Parathyroid adenoma (tissue), 2 donors: ENCODE data around the gene ZDHHC14.

Experiments used
- H2AFZ ChIP-seq: fragments of 300-600 bp; sonication (generic); one replicate; pipeline ENCODE4 v1.7.0; 2017; ENCODE audit warnings: antibody characterized with exemption, mild to moderate bottlenecking
- H3K27ac ChIP-seq: fragments of 300-600 bp; sonication (generic); one replicate; pipeline ENCODE4 v1.7.0; 2017
- H3K27me3 ChIP-seq: fragments of 300-600 bp; sonication (generic); one replicate; pipeline ENCODE4 v1.7.0; 2017; ENCODE audit warnings: low read length; ENCODE audit not compliant: control insufficient read depth, insufficient read depth
- H3K36me3 ChIP-seq: fragments of 300-600 bp; sonication (generic); one replicate; pipeline ENCODE4 v1.7.0; 2017; ENCODE audit warnings: low read length; ENCODE audit not compliant: control insufficient read depth, insufficient read depth
- H3K4me1 ChIP-seq: fragments of 300-600 bp; sonication (generic); one replicate; pipeline ENCODE4 v1.7.0; 2017; ENCODE audit warnings: control low read depth
- H3K4me2 ChIP-seq: fragments of 300-600 bp; sonication (generic); one replicate; pipeline ENCODE4 v1.7.0; 2017; ENCODE audit warnings: low read length
- H3K4me3 ChIP-seq: fragments of 300-600 bp; sonication (generic); one replicate; pipeline ENCODE4 v1.7.0; 2017; ENCODE audit warnings: low read depth, low read length
- H3K79me2 ChIP-seq: fragments of 300-600 bp; sonication (generic); one replicate; pipeline ENCODE4 v1.7.0; 2017; ENCODE audit warnings: control low read depth
- H3K9ac ChIP-seq: fragments of 300-600 bp; sonication (generic); one replicate; pipeline ENCODE4 v1.7.0; 2017; ENCODE audit warnings: mild to moderate bottlenecking
- H3K9me3 ChIP-seq: fragments of 300-600 bp; sonication (generic); one replicate; pipeline ENCODE4 v1.7.0; 2017; ENCODE audit warnings: low read length; ENCODE audit not compliant: control insufficient read depth
- TF ChIP-seq, protein P1 (sequence below): fragments of 300-600 bp; sonication (generic); IDR thresholded peaks from one replicate; pipeline ENCODE4 v1.7.0; 2017; ENCODE audit warnings: antibody characterized with exemption, mild to moderate bottlenecking
- donor health status: primary hyperparathyroidism.

The ZDHHC14 gene

DNA sequence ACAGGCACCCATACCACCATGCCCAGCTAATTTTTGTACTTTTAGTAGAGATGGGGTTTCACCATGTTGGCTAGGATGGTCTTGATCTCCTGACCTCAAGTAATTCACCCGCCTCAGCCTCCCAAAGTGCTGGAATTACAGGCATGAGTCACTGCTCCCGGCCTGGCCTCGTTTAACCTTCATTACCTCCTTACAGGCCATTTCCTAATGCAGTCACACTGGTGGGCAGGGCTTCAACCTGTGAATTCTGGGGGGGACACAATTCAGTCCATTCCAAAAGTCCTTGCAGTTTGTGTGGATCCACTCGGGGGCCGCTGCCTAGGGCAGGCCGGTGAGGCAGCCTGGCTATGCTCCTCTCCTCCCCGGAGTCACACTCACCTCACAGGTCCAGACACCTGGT is 329.6 kb downstream of the ZDHHC14 start:
- TF ChIP-seq, protein P1, sequence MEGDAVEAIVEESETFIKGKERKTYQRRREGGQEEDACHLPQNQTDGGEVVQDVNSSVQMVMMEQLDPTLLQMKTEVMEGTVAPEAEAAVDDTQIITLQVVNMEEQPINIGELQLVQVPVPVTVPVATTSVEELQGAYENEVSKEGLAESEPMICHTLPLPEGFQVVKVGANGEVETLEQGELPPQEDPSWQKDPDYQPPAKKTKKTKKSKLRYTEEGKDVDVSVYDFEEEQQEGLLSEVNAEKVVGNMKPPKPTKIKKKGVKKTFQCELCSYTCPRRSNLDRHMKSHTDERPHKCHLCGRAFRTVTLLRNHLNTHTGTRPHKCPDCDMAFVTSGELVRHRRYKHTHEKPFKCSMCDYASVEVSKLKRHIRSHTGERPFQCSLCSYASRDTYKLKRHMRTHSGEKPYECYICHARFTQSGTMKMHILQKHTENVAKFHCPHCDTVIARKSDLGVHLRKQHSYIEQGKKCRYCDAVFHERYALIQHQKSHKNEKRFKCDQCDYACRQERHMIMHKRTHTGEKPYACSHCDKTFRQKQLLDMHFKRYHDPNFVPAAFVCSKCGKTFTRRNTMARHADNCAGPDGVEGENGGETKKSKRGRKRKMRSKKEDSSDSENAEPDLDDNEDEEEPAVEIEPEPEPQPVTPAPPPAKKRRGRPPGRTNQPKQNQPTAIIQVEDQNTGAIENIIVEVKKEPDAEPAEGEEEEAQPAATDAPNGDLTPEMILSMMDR: no peak
- no peak overlapping the region for H3K4me2 ChIP-seq
- H3K27me3 ChIP-seq: no peaks in the 10 kb centered on the region
- no peak overlapping the region for H3K27ac ChIP-seq
- H3K9ac ChIP-seq: no peak overlapping the region
- H3K4me3 ChIP-seq: no peak overlapping the region
- peaks cover under 1% of the 10 kb centered on the region for H3K4me1 ChIP-seq
- no peaks in the 10 kb centered on the region for H3K36me3 ChIP-seq
- H2AFZ ChIP-seq: no peak overlapping the region
- H3K79me2 ChIP-seq: no peaks in the 10 kb centered on the region
- H3K9me3 ChIP-seq: no peaks in the 10 kb centered on the region

DNA sequence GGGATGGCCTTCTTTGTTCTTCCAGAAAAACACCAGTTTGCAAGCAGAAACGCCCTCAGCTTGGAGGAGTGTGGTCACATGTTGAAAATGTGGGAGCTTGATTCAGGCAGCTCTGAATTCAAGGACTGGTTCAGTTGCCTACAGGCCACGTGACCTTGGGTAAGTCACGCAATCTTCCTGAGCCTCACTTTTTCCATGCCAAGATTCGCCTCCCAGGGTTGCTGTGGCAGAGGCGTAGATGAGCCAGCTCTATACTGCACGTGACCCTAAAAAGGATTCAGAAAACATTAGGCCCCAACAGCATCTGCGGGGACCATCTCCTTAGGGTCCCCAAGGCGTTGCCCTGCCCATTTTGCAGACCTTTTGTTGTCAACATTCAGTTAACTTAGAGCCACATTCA is 330.1 kb downstream of the ZDHHC14 start:
- TF ChIP-seq, protein P1: no peak
- no peaks in the 10 kb centered on the region for H3K79me2 ChIP-seq
- no peaks in the 10 kb centered on the region for H3K9me3 ChIP-seq
- H3K27ac ChIP-seq: no peak overlapping the region
- H3K9ac ChIP-seq: no peak overlapping the region
- H3K27me3 ChIP-seq: no peaks in the 10 kb centered on the region
- H3K4me1 ChIP-seq: peaks cover 6% of the 10 kb centered on the region
- no peak overlapping the region for H2AFZ ChIP-seq
- H3K4me2 ChIP-seq: no peak overlapping the region
- no peaks in the 10 kb centered on the region for H3K36me3 ChIP-seq
- no peak overlapping the region for H3K4me3 ChIP-seq

DNA sequence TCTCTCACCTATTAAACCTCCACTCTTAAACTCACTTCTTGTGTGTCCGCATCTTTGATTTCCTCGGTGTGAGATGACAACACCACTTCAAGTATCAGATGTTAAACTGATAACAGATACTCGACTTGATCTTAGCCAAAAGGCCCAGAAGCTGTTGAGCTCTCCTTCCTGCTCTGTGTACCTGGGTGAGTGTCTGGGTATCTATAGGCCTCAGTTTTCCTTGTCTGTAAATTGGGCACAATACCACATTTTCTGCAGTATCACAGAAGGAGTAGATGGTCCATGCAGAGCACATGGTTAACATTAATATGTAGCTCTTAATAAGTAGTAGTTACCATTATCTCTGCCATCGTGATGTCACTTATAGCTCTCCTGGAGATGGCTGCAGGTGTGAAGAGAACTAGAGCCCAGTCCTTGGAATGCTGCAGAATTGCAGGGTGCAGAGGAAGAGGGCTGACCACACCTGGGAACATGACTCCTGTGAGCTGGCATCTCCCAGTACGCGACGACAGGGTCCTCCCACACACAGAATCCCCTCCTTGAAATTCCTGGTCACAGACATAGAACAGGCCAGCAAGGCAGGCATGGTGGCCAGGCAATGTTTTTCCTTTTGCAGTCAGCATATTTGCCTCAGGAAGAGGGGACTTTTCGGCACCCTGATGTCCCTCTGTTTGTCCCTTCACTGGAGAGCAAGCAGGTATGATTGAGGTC is 331.8 kb downstream of the ZDHHC14 start:
- TF ChIP-seq, protein P1: no peak
- Histone ChIP-seq H3K9ac (no peak overlapping the region), H3K79me2 (no peaks in the 10 kb centered on the region), H3K4me2 (no peak overlapping the region), H3K27ac (no peak overlapping the region), H3K27me3 (no peaks in the 10 kb centered on the region), H3K9me3 (no peaks in the 10 kb centered on the region), H3K4me3 (no peak overlapping the region), H3K36me3 (no peaks in the 10 kb centered on the region), H2AFZ (no peak overlapping the region), H3K4me1 (peaks cover 8% of the 10 kb centered on the region)

DNA sequence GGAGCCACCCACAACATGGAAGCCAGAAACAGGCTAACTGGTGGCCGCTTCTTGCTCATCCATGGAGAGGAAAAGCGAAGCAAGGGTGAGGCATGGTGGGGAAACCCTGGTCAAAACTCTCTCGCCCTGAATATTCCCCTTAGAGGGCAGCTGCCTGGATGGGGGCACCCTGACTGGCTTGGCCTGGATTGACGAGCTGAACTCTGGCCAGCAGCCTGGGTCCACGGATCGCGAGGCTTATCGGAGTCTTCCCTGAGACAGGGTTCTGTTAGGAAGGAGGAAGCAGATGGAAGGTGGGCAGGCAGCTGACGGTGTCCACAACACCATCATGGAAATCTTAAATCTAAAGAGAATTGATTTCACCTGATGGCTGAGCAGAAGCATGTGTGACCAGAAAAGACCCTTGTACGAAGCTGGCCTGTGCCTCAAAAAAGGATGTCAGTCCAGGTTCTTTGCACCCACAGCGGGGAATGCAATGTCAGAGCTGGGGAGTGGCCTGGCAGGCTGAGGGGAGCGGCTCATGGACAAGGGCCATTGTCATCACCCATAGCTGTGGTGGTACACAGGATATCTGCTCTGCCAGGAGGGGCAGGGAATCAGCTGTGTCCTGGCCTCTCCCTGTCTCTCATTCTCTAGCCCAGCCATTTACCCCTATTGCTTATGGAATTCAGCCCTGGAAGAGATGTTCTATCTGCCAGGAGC is 332.6 kb downstream of the ZDHHC14 start:
- H3K36me3 ChIP-seq: no peaks in the 10 kb centered on the region
- no peak overlapping the region for H3K4me2 ChIP-seq
- no peak overlapping the region for H3K27ac ChIP-seq
- no peak overlapping the region for H3K9ac ChIP-seq
- peaks cover 8% of the 10 kb centered on the region for H3K4me1 ChIP-seq
- no peaks in the 10 kb centered on the region for H3K79me2 ChIP-seq
- no peaks in the 10 kb centered on the region for H3K9me3 ChIP-seq
- no peaks in the 10 kb centered on the region for H3K27me3 ChIP-seq
- TF ChIP-seq, protein P1: no peak
- no peak overlapping the region for H3K4me3 ChIP-seq
- H2AFZ ChIP-seq: no peak overlapping the region

DNA sequence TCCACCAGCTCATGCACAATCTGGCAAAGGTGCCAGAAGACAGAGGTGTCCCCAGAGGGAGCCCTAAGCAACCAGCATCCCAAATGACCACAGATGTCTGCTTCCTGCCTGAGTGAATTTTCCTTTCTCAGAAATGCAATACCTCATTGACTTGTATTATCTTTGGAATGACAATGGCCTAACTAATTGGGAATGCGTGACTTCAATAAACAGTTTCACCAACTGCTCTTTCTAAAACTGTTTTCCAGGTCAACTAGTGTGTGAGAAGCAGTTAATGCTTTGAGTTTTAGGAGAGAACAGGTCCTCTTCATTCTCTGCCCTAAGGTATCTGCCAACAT is 333.1 kb downstream of the ZDHHC14 start:
- TF ChIP-seq, protein P1: no peak
- Histone ChIP-seq H3K79me2 (no peaks in the 10 kb centered on the region), H3K4me1 (peaks cover 8% of the 10 kb centered on the region), H3K27ac (no peak overlapping the region), H3K4me3 (no peak overlapping the region), H3K4me2 (no peak overlapping the region), H3K27me3 (no peaks in the 10 kb centered on the region), H2AFZ (no peak overlapping the region), H3K36me3 (no peaks in the 10 kb centered on the region), H3K9me3 (no peaks in the 10 kb centered on the region), H3K9ac (no peak overlapping the region)
